Activated CD4-positive, CD25-positive, alpha-beta regulatory T cell (primary cell): ENCODE measurements around the gene EXOC6B.

Experiments
- DNase-seq, 4 experiments: peaks; one replicate each; lab custom pipeline; 2025; lab: John Stamatoyannopoulos, UW

EXOC6B gene

GRCh38 chr2:72159211-72159993 lies 666.4 kb downstream of the EXOC6B start:
- DNase-seq: no peak

GRCh38 chr2:72157871-72158771 lies 667.7 kb downstream of the EXOC6B start:
- no peak for DNase-seq

- DNase-seq: no peak
Measured at GRCh38 chr2:72156872-72157271, 669.0 kb downstream of the EXOC6B start.

DNA sequence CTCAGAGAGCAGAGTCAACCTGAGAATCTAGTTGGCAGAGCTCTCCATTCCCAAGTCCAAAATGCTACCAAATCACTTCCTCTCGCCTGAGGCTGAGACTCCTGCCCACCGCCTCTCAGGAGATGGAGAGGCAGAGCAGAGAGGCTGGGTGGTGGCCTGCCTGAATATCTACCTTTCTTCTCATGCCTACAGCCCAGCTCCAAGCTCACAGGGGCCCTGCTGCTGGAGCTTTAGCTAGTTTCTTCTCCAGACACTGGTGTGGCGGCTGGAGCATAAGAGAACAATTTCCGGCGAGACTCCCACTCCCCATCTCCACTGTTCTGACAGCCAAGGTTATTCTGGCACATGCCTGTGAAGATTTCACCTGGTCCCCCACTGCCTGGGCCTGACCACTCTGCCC lies 670.1 kb downstream of the EXOC6B start:
- DNase-seq: no peak

GRCh38 chr2:72155151-72155550 lies 670.7 kb downstream of the EXOC6B start:
- no peak for DNase-seq

GRCh38 chr2:72154386-72154975 lies 671.4 kb downstream of the EXOC6B start:
- no peak for DNase-seq

DNA sequence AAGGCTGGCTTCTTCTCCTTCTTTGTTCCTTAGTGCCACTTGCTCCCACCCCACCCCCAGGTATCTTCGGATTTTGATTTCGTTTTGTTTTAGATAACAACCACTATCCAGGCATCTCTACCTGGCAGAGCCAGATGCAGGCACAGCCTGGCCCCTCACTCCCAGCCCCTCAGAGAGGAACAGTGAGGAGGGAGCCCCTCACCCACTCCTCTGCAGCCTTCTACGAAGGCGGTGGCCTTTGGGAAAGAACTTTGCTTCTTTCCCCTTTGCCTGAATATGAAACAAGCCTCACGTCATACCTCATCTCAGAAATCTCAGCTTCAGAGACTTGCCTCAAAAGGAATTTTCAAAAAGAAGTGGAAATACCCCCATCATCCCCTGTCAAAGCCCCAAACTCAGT lies 671.9 kb downstream of the EXOC6B start:
- DNase-seq: no peak

DNA sequence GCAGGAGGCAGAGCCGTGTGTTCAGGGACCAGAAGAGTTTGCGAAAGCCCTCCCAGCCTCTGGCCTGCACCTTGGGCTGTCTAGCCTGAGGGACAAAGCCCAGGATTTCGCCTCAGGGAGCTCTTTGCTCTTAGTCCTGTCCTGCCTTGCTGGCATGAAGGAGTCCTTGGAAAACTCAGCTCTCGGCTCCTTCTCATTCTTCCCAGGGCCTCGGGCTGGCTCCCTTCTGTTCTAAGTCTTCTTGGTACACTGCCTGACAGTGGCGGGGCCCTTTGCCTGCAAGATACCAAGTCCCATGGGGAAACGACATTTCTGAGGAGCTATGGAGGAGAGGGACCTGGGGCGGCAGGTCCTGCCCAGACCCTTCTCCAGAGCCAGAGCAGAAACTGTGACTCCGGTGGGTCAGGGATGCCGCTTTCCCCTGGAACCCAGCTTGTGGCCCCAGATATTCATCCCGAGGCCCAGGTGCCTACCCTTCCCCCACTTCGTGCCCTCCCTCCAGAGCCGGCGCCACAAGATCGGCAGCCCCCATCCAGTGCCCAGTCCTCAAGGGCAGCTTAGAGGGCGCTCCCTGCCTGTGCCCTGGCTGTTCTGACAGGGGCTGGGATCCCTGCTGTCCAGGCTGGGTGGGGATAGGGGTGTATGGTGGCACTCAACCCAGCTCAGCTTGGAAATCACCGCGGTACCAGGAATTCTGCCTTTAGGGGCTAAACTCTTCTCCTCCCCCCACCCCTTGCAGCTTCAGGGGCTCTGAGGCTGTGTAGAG lies 672.6 kb downstream of the EXOC6B start:
- no peak for DNase-seq

DNA sequence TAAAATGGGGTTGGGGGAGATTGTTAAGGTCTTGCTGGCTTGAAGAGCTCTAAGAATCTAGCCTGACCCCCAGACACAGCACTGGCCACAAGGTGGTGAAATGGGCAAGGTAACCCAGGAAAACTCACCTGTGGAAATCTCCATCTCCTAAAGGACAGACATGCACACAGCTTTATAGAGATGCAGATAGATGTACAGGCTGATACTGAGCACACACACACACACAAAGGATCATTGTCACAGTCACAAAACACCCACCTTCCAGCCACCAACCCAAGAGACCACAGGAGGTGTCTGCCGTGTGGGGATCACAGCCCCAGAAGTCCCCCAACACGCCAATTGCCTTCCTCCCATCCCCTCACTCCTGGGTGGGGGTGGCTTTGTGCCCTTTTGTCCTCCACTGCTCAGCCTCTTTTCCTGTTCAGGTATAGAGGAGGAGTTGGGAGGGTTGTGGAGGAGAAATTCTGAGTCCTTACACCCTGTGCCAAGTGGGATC lies 674.9 kb downstream of the EXOC6B start:
- DNase-seq: no peak

DNA sequence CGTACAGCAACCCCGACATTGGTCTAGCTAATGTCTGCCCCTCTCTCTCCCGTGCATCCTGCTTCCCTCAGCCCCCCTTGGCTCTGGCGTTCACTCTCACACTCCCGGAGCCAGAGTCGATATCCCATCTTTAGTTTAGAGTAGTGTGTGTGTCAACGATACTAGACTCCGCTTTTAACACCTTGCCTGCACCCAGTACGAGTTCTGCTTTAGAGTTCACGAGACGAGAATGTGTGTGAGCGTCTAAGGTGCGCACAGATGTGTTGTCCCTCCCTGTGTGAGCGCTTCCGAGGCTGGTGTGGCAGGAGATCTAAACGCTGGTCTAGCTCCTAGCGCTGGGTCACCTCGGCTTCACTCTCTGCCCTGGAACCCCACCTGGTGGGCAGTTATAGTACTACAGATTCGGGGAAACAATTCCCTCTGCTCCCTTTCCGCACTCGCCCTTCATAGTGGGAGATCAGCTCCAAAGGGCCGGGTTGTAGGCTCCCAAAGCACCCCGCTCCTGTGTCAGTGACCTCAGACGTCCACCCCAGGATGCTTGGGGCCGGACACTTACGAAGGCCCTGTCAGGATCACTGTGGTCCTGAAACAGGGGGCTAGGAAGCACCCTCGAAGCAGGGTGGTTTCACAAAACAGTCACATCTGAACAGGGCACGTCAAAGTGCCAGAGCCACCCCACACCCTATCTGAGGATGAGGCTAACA lies 675.5 kb downstream of the EXOC6B start:
- peak in 3 of 4 experiments; percentile 12 to 47 (median 38) for DNase-seq

DNA sequence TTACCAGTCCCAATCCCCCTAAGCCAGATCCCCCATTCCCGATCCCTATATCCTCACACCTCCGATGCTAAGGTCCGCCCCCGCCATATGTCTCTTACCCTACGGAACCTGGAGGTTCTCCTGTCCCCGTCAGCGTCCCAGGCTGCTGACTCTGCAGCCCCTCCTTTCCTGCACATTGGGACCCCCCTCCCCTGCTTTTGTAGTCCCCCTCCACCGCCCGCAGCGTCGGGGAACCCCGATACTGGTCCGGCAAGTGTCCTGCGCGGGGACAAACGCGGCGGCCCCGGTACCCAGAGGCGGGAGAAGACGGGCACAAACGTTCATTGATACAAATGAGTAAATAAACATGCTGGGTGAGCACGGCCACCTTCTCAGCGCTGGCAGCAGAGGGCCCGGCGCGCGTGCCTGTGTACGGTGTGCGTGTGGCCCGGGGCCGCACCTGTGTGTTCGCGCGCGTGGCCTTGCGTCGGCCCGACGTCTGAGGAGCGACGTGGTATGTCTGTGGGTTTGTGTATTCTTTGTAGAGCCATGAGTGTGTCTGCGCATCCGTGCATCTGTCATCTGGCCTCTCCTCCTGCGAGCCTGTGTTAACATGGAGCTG lies 676.2 kb downstream of the EXOC6B start:
- no peak for DNase-seq

- no peak for DNase-seq
Measured at GRCh38 chr2:72148837-72149555, 676.8 kb downstream of the EXOC6B start.

GRCh38 chr2:72148003-72148836 lies 677.6 kb downstream of the EXOC6B start:
- DNase-seq: no peak

- DNase-seq: no peak
Measured at GRCh38 chr2:72147303-72147971, 678.4 kb downstream of the EXOC6B start, which contains the start of gene CYP26B1. Gene CYP26B1 (minus strand): TSS chr2:72147862. CDS start chr2:72147834, 28 bp downstream.

DNA sequence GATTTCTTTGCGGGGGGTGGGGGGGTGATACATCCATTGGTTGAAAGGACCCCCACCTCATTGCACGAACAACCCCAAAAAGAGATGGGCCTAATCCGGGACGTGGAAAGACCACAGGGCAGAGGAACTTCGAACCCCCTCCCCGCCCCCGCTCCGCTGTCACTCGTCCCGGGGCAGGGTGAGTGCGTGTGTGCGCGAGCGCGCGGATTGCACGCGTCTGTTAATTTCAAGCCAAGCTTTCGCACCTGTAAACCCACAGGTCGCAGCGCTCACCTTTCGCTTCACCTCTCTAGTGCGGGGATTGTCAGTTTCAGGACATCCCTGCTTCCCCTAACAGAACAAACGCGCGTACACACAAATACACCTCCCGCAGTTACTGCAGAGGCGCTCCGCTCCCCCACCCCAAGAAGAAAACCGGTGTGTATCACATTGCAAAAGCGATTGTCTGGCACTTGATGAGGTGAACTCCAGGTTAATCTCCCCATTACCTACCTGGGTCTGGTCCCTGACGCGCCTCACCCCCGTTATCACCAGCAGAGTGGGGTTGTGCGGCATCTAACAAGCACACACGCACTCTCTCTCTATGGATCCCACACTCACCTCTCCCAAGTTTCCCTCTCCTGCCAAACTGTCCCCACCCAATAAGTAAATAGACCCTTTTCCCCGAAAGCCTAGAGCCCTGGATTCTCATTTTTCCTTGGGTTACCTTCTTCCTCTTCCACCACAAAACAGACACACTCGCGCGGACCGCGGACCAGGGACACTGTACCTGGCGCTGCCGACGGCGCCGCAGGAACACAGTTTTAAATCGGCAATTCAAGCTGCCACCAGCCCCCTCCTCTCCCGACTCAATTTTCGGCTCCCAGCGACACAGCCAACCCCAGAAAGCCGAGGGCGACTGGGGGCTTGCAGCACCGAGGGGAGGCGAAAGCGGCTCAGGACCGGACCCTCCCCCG lies 679.2 kb downstream of the EXOC6B start:
- no peak for DNase-seq

DNA sequence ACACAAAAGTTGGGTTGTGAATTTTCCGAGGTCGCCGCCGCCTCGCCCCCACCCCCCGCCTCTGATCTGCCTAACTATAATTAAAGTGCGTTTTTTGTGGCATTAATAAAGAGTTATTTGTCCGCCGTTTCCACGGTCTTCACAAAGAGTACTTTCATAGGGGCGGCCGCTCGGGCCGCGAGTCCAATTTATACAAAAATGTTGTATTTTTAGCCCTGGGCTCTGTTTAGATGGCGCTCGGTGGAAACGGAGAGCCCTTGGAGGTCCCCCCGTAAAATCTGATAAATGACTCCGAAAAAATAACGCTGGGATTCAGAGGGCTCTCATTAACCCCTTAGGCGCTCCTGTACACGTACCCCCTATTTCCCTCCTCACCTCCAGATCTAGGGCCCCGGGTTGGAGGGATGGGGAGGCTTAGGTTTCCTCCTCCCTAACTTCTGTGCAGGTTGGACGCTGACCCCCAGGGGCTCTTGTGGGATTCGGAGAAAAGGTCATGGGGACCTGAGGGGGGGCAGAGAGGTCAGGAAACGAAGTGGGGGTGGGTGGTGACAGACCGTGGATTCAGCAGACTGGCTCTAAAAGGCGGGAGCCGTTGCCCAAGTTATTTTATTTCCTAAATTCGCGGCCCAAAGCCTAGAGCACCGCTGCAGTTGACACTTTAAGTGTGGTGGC lies 680.0 kb downstream of the EXOC6B start:
- no peak for DNase-seq

GRCh38 chr2:72145289-72145657 lies 680.6 kb downstream of the EXOC6B start:
- DNase-seq: no peak
